KMS-11 (cell line): ENCODE measurements around the gene AGPAT3.

ENCODE experiments used
- H2AFZ ChIP-seq: fragments of 200-600 bp; sonication (generic); 2 replicates; pipeline ENCODE4 v1.6.1; 2016; ENCODE audit warnings: antibody characterized with exemption, mixed run types, low read depth
- H3K27ac ChIP-seq: fragments of 200-600 bp; sonication (generic); 2 replicates; pipeline ENCODE4 v1.6.1; 2016; ENCODE audit warnings: mild to moderate bottlenecking, mixed run types
- H3K27me3 ChIP-seq: fragments of 200-600 bp; sonication (generic); 2 replicates; pipeline ENCODE4 v1.6.1; 2017; ENCODE audit warnings: mild to moderate bottlenecking, low read depth, mixed run types, moderate library complexity; ENCODE audit not compliant: insufficient read depth
- H3K36me3 ChIP-seq: fragments of 200-600 bp; sonication (generic); 2 replicates; pipeline ENCODE4 v1.6.1; 2017; ENCODE audit warnings: mild to moderate bottlenecking, mixed run types; ENCODE audit not compliant: insufficient read depth
- H3K4me1 ChIP-seq: fragments of 200-600 bp; sonication (generic); 2 replicates; pipeline ENCODE4 v1.6.1; 2016; ENCODE audit warnings: mild to moderate bottlenecking, low read depth, mixed run types; ENCODE audit not compliant: poor library complexity, severe bottlenecking
- H3K4me2 ChIP-seq: fragments of 200-600 bp; sonication (generic); 2 replicates; pipeline ENCODE4 v1.7.0; 2016; ENCODE audit warnings: mild to moderate bottlenecking, mixed run types
- H3K4me3 ChIP-seq: fragments of 200-600 bp; sonication (generic); IDR thresholded peaks from 2 replicates; pipeline ENCODE4 v1.6.1; 2017; ENCODE audit warnings: low read depth, low read length, mixed read lengths; ENCODE audit not compliant: insufficient read depth
- H3K79me2 ChIP-seq: fragments of 200-600 bp; sonication (generic); 2 replicates; pipeline ENCODE4 v1.6.1; 2016; ENCODE audit warnings: low read depth, mixed run types; ENCODE audit not compliant: insufficient read depth
- H3K9ac ChIP-seq: fragments of 200-600 bp; sonication (generic); 2 replicates; pipeline ENCODE4 v1.6.1; 2016; ENCODE audit warnings: mild to moderate bottlenecking, mixed run types
- H4K20me1 ChIP-seq: fragments of 200-600 bp; sonication (generic); 2 replicates; pipeline ENCODE4 v1.6.1; 2016; ENCODE audit warnings: mild to moderate bottlenecking, mixed run types; ENCODE audit not compliant: insufficient read depth
- CTCF ChIP-seq: fragments of 200-600 bp; sonication (generic); conservative IDR thresholded peaks from 2 replicates; pipeline ENCODE4 v1.6.1; 2017; ENCODE audit warnings: low read depth, mild to moderate bottlenecking, antibody characterized with exemption, low read length, moderate library complexity, mixed read lengths

The AGPAT3 gene

GRCh38 chr21:43884861-43885417, 19.9 kb downstream of the AGPAT3 start:
- Histone ChIP-seq H3K4me2 (no peak overlapping the region), H3K9ac (no peak overlapping the region), H3K27ac (no peak overlapping the region)

GRCh38 chr21:43885721-43886120, 20.7 kb downstream of the AGPAT3 start:
- Histone ChIP-seq H2AFZ (no peak overlapping the region), H3K4me3 (no peak overlapping the region), H3K4me1 (peaks cover 13% of the 10 kb centered on the region), H3K27ac (no peak overlapping the region), H3K9ac (no peak overlapping the region), H3K79me2 (peaks cover 88% of the 10 kb centered on the region), H3K4me2 (no peak overlapping the region), H4K20me1 (peaks cover 3% of the 10 kb centered on the region; the same call in 1 of the 2 replicates), H3K27me3 (no peaks in the 10 kb centered on the region), H3K36me3 (no peaks in the 10 kb centered on the region)
- no peak for TF ChIP-seq CTCF

More at GRCh38 chr21:43884861-43885417, 19.9 kb downstream of the AGPAT3 start:
- Histone ChIP-seq H3K4me1 (peaks cover 13% of the 10 kb centered on the region), H3K4me3 (no peak overlapping the region), H3K36me3 (no peaks in the 10 kb centered on the region), H3K79me2 (peaks cover 90% of the 10 kb centered on the region), H2AFZ (no peak overlapping the region), H3K27me3 (no peaks in the 10 kb centered on the region), H4K20me1 (peaks cover 9% of the 10 kb centered on the region; the same call in 1 of the 2 replicates)
- no peak for TF ChIP-seq CTCF

GRCh38 chr21:43886565-43886964, 21.5 kb downstream of the AGPAT3 start:
- no peak overlapping the region for H3K4me3 ChIP-seq
- TF ChIP-seq CTCF, result no peak
- H2AFZ ChIP-seq, result no peak overlapping the region
- peaks cover 81% of the 10 kb centered on the region for H3K79me2 ChIP-seq
- H3K27me3 ChIP-seq, result no peaks in the 10 kb centered on the region
- H3K9ac ChIP-seq, result no peak overlapping the region
- H3K36me3 ChIP-seq, result no peaks in the 10 kb centered on the region
- no peak overlapping the region for H3K27ac ChIP-seq
- H3K4me2 ChIP-seq, result no peak overlapping the region
- peaks cover 13% of the 10 kb centered on the region for H3K4me1 ChIP-seq
- H4K20me1 ChIP-seq, result no peaks in the 10 kb centered on the region

- H3K27ac ChIP-seq, result no peak overlapping the region
- H2AFZ ChIP-seq, result no peak overlapping the region
- no peak overlapping the region for H3K4me2 ChIP-seq
- H3K4me1 ChIP-seq, result peaks cover 3% of the 10 kb centered on the region
- no peak overlapping the region for H3K9ac ChIP-seq
- H3K27me3 ChIP-seq, result no peaks in the 10 kb centered on the region
- TF ChIP-seq CTCF, result no peak
- no peak overlapping the region for H3K4me3 ChIP-seq
- H3K36me3 ChIP-seq, result no peaks in the 10 kb centered on the region
- H4K20me1 ChIP-seq, result no peaks in the 10 kb centered on the region
- peaks cover 70% of the 10 kb centered on the region for H3K79me2 ChIP-seq
Measured at GRCh38 chr21:43889069-43889468, 24.0 kb downstream of the AGPAT3 start.
